ENCODE measurements around the gene GALNT17.

DNA sequence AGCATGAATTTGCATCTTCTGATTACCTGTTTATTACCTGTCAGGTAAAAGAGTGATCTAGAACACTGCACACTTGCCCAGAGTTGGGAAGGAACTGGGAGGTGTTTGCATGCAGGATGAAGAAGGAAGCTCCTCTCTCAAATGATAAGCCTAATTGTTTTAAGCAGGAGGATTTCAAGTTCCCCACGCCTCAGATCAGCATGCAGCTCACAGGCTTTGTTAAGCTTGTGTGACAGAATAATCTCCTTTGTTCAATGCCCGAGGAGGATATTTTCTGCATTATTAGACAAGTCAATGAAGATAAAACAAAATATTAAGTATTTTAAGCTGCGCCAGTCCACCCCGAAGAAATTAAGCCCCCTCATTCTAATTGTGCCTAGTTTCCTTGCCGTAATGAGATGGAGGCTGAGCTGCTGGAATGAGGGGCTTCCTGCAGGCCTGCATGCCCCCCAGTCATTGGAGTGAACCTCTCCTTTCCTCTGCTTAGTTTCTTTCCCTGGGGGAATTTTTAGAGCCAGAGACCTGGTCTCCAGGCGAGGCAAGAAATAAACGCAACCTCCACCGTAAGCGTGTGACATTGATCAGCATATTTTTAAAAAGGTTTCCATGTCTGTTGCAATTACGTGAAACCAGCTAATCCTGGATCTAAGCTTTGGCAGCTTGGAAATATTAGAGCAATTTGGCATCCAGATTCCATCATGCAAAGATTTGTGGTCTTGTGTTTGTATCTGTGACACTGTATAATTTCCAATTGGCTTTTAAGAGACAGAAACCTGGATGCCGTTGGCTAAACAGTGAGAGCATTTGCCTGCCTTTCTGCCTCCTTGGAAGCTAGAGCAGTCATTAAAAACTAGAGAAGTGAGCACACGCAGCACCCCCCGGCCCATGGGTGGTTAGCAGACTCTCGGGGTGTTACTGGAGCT, 376.0 kb downstream of the GALNT17 start:
- no peak for TF ChIP-seq TAF1 (IDR thresholded peaks at IDR 0.05; ENCODE audit: borderline replicate concordance, insufficient read depth, low read length)
- no peak for TF ChIP-seq POLR2AphosphoS5 (IDR thresholded peaks at IDR 0.05; ENCODE audit: low read depth, low read length)
- TF ChIP-seq, protein P1, sequence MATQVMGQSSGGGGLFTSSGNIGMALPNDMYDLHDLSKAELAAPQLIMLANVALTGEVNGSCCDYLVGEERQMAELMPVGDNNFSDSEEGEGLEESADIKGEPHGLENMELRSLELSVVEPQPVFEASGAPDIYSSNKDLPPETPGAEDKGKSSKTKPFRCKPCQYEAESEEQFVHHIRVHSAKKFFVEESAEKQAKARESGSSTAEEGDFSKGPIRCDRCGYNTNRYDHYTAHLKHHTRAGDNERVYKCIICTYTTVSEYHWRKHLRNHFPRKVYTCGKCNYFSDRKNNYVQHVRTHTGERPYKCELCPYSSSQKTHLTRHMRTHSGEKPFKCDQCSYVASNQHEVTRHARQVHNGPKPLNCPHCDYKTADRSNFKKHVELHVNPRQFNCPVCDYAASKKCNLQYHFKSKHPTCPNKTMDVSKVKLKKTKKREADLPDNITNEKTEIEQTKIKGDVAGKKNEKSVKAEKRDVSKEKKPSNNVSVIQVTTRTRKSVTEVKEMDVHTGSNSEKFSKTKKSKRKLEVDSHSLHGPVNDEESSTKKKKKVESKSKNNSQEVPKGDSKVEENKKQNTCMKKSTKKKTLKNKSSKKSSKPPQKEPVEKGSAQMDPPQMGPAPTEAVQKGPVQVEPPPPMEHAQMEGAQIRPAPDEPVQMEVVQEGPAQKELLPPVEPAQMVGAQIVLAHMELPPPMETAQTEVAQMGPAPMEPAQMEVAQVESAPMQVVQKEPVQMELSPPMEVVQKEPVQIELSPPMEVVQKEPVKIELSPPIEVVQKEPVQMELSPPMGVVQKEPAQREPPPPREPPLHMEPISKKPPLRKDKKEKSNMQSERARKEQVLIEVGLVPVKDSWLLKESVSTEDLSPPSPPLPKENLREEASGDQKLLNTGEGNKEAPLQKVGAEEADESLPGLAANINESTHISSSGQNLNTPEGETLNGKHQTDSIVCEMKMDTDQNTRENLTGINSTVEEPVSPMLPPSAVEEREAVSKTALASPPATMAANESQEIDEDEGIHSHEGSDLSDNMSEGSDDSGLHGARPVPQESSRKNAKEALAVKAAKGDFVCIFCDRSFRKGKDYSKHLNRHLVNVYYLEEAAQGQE (IDR thresholded peaks at IDR 0.05; ENCODE audit: insufficient read depth in 1 of 2, low read depth in 2 of 2, low read length in 2 of 2): no peak
- no peak for TF ChIP-seq SIN3A (IDR thresholded peaks at IDR 0.05; ENCODE audit: borderline replicate concordance, insufficient read depth, low read length)
